HG02571 (cell line): ENCODE measurements around the gene CLIC3.
A peak's percentile ranks its signal among the peaks of the same experiment; 100 is the strongest.

Experiments
- ATAC-seq: cut with Tn5 transposase; IDR thresholded peaks from one replicate; pipeline ENCODE4 v1.9.1; 2021; ENCODE audit warnings: mild to moderate bottlenecking, moderate library complexity; ENCODE audit not compliant: unreplicated experiment

The CLIC3 gene

DNA sequence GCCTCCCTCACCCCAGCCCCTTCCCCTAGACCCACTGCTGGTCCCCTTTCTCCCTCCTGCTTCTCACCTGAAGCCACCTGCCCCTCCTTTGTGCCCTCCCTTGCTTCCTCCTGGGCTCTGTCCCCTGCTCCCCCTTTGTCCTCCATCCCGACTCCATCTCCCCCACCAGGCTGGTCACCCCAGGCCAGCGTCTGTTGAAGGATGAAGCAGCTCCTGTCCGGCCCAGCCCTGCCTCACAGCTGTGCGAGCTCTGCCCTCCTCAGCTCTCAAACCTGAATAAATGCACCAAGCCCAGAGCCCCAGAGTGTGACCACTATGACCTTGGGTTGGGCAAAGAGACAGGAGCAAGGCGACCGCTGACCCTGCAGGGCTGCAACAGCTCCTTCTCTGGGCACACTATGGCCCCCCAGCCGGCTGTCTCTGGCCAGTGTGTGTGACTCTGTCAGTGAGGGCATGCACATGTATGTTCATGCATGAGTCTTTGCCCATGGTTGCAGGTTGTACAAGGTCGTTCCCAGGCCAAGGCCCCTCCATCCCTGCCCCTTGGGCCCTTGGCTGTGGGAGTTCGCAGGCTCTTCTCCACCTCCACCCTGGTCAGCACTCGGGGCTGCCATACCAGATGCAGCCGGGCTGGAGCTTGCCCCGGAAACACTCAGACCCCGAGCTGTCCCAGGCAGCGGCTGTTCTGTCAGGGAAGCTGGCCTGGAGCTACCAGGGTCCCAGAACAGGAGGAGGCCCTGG, 41.0 kb downstream of the CLIC3 start:
- ATAC-seq, result no peak

GRCh38 chr9:136954270-136955083, 41.9 kb downstream of the CLIC3 start:
- ATAC-seq, result no peak

- ATAC-seq, result no peak
Measured at GRCh38 chr9:136953771-136954269, 42.5 kb downstream of the CLIC3 start.

- ATAC-seq, result no peak
Measured at GRCh38 chr9:136952876-136953770, 43.2 kb downstream of the CLIC3 start.

- no peak for ATAC-seq
Measured at GRCh38 chr9:136952321-136952850, 44.0 kb downstream of the CLIC3 start.

GRCh38 chr9:136951541-136952320, 44.6 kb downstream of the CLIC3 start, which contains the start of gene LCN12:
Gene LCN12 (plus strand): TSS chr9:136952273. CDS start chr9:136952328, 55 bp downstream.
- no peak for ATAC-seq

GRCh38 chr9:136950656-136951276, 45.6 kb downstream of the CLIC3 start:
- no peak for ATAC-seq

DNA sequence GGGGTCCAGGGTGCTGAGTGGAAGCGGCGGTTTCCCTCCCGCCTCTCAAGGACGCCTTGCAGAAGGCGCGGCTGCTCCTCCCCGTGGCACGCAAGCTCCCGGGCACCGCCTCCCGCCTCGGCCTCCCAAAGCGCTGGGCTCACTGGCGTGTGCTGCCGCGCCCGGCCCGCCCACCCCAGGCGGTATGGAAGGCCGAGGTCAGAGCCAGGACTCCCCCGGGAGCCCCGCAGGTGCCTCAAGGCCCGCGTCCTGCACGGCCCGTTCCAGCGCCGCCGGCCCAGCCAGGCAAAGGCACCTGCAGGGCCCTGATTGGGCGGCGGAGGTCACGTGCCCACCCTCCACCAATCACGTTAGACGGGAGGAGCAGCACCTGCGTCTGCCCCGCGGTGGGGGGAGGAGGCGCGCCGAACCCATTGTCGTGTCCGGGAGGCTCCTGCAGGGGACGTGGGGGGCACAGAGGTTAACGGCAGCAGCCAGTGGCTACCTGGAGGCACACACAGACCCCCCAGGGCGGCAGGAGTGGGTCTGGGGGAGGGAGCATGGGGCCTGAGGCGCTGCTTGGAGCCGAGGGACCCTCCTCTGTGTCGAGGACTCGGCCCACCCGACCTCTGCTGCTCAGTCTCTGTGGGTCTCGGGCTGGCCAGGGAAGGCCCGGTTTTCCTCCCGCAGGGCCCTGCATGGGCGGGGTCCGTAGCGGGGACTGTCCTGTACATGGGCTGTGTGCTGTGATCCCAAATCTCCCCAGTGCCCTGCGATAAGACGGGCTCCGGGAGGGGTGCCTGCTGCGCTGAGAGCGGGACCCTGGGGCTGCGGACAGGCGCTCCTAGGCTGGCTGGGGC, 46.3 kb downstream of the CLIC3 start:
- peak; percentile 56 for ATAC-seq

- no peak for ATAC-seq
Measured at GRCh38 chr9:136949239-136949816, 47.0 kb downstream of the CLIC3 start.

DNA sequence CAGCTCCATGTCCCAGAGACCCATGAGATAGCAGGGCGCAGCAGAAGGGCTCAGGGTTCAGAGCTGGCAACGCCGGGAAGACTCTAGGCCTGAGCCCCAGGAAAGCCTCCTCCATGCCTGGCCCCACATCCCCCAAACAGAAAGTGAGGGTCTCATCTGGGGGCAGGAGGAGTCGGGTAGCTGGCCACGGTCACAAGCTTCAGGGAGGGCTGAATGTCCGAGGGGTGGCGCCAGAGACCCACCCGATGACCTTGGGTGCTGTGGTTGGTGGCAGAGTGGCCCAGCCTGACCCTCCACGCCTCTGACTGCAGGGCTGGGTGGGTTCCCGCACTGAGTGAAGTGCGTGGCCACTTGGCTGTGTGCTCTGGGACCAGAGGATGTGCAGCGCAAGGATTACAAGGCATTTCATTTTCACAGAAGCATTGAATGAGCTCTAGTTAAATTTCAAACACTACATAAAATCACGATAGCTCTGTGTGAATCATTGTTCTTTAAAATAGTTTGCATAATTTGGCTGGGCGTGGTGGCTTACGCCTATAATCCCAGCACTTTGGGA, 48.3 kb downstream of the CLIC3 start:
- ATAC-seq, result no peak

DNA sequence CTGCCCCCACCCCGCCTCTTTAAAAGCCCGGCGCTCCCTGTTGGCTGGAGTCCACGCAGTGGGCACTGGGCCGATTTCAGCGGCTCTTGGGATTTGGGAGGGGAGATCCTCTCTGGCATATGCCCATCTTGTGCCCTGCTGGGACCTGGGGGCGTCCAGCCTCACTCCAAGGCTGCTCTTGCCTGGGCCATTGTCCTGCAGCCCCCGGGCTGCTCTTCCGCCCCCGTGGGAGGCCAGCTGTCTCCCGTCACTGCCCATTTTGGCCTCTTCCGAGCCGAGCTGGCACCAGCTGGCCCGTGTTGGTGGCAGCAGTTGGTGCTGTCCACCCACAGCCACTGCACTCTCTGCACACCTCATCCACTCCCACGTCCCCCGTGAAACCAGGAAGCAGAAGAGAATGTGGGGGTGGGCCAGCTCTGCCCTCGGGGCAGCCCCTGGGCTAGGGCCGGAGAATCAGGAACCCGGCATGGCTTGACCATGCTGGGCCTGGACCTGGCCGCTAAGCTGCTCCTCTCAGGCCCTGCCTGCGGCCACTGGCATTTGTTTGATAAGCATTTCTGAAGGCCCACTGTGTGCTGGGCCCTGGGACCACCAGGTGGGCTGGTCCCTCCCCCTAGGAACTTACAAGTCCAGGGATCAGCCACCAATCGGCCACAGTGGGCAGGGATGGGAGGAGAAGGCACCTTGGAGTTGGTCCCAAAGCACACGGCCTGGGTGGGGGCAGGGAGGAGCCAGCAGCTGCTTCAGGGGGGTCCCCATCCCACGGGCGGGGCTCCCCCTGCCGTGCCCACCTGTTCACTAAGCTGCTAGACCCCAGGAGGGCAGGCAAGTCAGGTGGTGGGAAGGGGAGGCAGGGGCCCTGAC, 49.1 kb downstream of the CLIC3 start:
- ATAC-seq, result no peak

- ATAC-seq, result no peak
Measured at GRCh38 chr9:136946228-136947027, 49.9 kb downstream of the CLIC3 start.

GRCh38 chr9:136945333-136946227, 50.8 kb downstream of the CLIC3 start:
- ATAC-seq, result no peak
